ENCODE results near the gene NRARP.

Gene NRARP

DNA sequence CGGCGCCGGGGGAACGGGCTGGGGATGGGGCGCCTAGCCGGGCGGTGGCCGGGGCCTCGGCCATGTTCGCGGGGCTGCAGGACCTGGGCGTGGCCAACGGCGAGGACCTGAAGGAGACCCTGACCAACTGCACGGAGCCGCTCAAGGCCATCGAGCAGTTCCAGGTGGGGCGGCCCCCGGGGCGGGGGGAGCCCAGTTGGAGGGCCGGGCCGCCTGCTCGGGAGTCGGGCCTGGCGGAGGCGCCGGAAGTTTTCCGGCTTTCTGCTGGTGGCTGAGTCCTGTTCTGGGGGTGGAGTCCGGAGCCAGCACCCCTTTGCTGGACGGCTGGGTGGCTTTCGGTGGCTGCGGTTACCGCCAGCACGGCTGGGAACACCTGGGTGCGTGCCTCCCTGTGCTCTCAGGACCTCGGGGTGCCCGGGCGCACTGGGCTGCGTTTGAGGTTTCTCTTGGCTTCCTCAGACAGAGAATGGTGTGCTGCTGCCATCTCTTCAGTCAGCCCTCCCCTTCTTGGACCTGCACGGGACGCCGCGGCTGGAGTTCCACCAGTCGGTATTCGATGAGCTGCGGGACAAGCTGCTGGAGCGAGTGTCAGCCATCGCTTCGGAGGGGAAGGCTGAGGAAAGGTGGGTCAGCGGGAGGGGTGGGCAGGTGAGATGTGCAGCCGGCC is 46.5 kb downstream of the NRARP start:
- H3K36me3 ChIP-seq (ENCODE audit: control insufficient read depth in 2 of 2, insufficient read depth in 1 of 2, low read length in 2 of 2) = peaks cover 9 to 20% of the 10 kb centered on the region in 2 experiments
- H3K9me3 ChIP-seq (ENCODE audit: control insufficient read depth, insufficient read depth, low read depth, low read length) = no peaks in the 10 kb centered on the region
- peaks cover 5% of the 10 kb centered on the region; the same call in 1 of the 2 replicates for H3K4me1 ChIP-seq (ENCODE audit: control insufficient read depth, insufficient read depth, low read length)
- POLR2A ChIA-PET = interaction anchor here (0.6 to 9.1 kb wide), 11 partner anchors 12 to 188 kb away, joined by 3 to 336 read pairs (median 6); partner anchors contain the start of genes EXD3, MAN1B1, NOXA1 and TUBB4B
- CTCF ChIA-PET = interaction anchor here (0.6 to 5.2 kb wide), 12 partner anchors 9 to 887 kb away, joined by 3 to 45 read pairs (median 5); partner anchors contain the start of gene TUBB4B
- peak overlapping the region; percentile 89 for H3K4me3 ChIP-seq (ENCODE audit: low read depth, low read length)
- peak overlapping the region; percentile 81 for H3K27ac ChIP-seq (ENCODE audit: extremely low read depth, low read depth, low read length)
- no peak for TF ChIP-seq ZNF626 (tag by site-specific recombination; IDR thresholded peaks at IDR 0.05)
- no peak for TF ChIP-seq ZNF391 (tag by site-specific recombination; IDR thresholded peaks at IDR 0.05; ENCODE audit: borderline replicate concordance, low read depth)
- TF ChIP-seq WT1 (tag by site-specific recombination; IDR thresholded peaks at IDR 0.05) = 0 out of 2 replicates have a peak, but pooled peaks have one; percentile 19
- TF ChIP-seq, protein P1, sequence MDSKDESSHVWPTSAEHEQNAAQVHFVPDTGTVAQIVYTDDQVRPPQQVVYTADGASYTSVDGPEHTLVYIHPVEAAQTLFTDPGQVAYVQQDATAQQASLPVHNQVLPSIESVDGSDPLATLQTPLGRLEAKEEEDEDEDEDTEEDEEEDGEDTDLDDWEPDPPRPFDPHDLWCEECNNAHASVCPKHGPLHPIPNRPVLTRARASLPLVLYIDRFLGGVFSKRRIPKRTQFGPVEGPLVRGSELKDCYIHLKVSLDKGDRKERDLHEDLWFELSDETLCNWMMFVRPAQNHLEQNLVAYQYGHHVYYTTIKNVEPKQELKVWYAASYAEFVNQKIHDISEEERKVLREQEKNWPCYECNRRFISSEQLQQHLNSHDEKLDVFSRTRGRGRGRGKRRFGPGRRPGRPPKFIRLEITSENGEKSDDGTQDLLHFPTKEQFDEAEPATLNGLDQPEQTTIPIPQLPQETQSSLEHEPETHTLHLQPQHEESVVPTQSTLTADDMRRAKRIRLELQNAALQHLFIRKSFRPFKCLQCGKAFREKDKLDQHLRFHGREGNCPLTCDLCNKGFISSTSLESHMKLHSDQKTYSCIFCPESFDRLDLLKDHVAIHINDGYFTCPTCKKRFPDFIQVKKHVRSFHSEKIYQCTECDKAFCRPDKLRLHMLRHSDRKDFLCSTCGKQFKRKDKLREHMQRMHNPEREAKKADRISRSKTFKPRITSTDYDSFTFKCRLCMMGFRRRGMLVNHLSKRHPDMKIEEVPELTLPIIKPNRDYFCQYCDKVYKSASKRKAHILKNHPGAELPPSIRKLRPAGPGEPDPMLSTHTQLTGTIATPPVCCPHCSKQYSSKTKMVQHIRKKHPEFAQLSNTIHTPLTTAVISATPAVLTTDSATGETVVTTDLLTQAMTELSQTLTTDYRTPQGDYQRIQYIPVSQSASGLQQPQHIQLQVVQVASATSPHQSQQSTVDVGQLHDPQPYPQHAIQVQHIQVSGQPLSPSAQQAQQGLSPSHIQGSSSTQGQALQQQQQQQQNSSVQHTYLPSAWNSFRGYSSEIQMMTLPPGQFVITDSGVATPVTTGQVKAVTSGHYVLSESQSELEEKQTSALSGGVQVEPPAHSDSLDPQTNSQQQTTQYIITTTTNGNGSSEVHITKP (tag by site-specific recombination; IDR thresholded peaks at IDR 0.05) = peak; percentile 50
- TF ChIP-seq KLF9 (tag by site-specific recombination; IDR thresholded peaks at IDR 0.05; ENCODE audit: low read depth) = 0 out of 2 replicates have a peak, but pooled peaks have one; percentile 18
- TF ChIP-seq, protein P2, sequence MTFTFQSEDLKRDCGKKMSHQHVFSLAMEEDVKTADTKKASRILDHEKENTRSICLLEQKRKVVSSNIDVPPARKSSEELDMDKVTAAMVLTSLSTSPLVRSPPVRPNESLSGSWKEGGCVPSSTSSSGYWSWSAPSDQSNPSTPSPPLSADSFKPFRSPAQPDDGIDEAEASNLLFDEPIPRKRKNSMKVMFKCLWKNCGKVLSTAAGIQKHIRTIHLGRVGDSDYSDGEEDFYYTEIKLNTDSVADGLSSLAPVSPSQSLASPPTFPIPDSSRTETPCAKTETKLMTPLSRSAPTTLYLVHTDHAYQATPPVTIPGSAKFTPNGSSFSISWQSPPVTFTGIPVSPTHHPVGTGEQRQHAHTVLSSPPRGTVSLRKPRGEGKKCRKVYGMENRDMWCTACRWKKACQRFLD (tag by site-specific recombination; IDR thresholded peaks at IDR 0.05) = no peak
- TF ChIP-seq ZNF132 (tag by site-specific recombination; IDR thresholded peaks at IDR 0.05; ENCODE audit: borderline replicate concordance) = no peak
- TF ChIP-seq, protein P3, sequence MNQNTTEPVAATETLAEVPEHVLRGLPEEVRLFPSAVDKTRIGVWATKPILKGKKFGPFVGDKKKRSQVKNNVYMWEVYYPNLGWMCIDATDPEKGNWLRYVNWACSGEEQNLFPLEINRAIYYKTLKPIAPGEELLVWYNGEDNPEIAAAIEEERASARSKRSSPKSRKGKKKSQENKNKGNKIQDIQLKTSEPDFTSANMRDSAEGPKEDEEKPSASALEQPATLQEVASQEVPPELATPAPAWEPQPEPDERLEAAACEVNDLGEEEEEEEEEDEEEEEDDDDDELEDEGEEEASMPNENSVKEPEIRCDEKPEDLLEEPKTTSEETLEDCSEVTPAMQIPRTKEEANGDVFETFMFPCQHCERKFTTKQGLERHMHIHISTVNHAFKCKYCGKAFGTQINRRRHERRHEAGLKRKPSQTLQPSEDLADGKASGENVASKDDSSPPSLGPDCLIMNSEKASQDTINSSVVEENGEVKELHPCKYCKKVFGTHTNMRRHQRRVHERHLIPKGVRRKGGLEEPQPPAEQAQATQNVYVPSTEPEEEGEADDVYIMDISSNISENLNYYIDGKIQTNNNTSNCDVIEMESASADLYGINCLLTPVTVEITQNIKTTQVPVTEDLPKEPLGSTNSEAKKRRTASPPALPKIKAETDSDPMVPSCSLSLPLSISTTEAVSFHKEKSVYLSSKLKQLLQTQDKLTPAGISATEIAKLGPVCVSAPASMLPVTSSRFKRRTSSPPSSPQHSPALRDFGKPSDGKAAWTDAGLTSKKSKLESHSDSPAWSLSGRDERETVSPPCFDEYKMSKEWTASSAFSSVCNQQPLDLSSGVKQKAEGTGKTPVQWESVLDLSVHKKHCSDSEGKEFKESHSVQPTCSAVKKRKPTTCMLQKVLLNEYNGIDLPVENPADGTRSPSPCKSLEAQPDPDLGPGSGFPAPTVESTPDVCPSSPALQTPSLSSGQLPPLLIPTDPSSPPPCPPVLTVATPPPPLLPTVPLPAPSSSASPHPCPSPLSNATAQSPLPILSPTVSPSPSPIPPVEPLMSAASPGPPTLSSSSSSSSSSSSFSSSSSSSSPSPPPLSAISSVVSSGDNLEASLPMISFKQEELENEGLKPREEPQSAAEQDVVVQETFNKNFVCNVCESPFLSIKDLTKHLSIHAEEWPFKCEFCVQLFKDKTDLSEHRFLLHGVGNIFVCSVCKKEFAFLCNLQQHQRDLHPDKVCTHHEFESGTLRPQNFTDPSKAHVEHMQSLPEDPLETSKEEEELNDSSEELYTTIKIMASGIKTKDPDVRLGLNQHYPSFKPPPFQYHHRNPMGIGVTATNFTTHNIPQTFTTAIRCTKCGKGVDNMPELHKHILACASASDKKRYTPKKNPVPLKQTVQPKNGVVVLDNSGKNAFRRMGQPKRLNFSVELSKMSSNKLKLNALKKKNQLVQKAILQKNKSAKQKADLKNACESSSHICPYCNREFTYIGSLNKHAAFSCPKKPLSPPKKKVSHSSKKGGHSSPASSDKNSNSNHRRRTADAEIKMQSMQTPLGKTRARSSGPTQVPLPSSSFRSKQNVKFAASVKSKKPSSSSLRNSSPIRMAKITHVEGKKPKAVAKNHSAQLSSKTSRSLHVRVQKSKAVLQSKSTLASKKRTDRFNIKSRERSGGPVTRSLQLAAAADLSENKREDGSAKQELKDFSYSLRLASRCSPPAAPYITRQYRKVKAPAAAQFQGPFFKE (tag by site-specific recombination; IDR thresholded peaks at IDR 0.05; ENCODE audit: borderline replicate concordance) = no peak
- no peak for TF ChIP-seq ZNF624 (tag by site-specific recombination; IDR thresholded peaks at IDR 0.05)
- no peak for TF ChIP-seq ZFP69B (tag by site-specific recombination; IDR thresholded peaks at IDR 0.05)
- TF ChIP-seq ZNF830 (tag by site-specific recombination; IDR thresholded peaks at IDR 0.05; ENCODE audit: low read depth) = no peak
- peak; percentile 25 for TF ChIP-seq SP3 (tag by site-specific recombination; IDR thresholded peaks at IDR 0.05)
- no peak for TF ChIP-seq SCRT1 (tag by site-specific recombination; IDR thresholded peaks at IDR 0.05; ENCODE audit: borderline replicate concordance)
- no peak for TF ChIP-seq ZSCAN30 (tag by site-specific recombination; IDR thresholded peaks at IDR 0.05)
- no peak for TF ChIP-seq ZNF544 (tag by site-specific recombination; IDR thresholded peaks at IDR 0.05)
- TF ChIP-seq ZNF555 (tag by site-specific recombination; conservative IDR thresholded peaks at IDR 0.05) = no peak
- no peak for TF ChIP-seq ZNF426 (tag by site-specific recombination; IDR thresholded peaks at IDR 0.05)
- TF ChIP-seq ZBTB17 (tag by site-specific recombination; IDR thresholded peaks at IDR 0.05) = peak; percentile 38; the same call in 1 of the 2 replicates
- no peak for TF ChIP-seq GLI2 (tag by site-specific recombination; IDR thresholded peaks at IDR 0.05; ENCODE audit: borderline replicate concordance, low read depth)
- TF ChIP-seq, protein P4, sequence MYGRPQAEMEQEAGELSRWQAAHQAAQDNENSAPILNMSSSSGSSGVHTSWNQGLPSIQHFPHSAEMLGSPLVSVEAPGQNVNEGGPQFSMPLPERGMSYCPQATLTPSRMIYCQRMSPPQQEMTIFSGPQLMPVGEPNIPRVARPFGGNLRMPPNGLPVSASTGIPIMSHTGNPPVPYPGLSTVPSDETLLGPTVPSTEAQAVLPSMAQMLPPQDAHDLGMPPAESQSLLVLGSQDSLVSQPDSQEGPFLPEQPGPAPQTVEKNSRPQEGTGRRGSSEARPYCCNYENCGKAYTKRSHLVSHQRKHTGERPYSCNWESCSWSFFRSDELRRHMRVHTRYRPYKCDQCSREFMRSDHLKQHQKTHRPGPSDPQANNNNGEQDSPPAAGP (tag by site-specific recombination; IDR thresholded peaks at IDR 0.05) = no peak
- TF ChIP-seq ZNF175 (tag by site-specific recombination; IDR thresholded peaks at IDR 0.05) = no peak
- no peak for TF ChIP-seq MZF1 (tag by site-specific recombination; IDR thresholded peaks at IDR 0.05; ENCODE audit: borderline replicate concordance)
- TF ChIP-seq GLI4 (tag by site-specific recombination; IDR thresholded peaks at IDR 0.05) = no peak
- peak; percentile 56; the same call in 1 of the 2 replicates for TF ChIP-seq ZNF600 (tag by site-specific recombination; IDR thresholded peaks at IDR 0.05)
- TF ChIP-seq ZNF558 (tag by site-specific recombination; IDR thresholded peaks at IDR 0.05) = no peak
